Astrocyte of the spinal cord (primary cell): ENCODE measurements around the gene PCSK6.
A peak's percentile ranks its signal among the peaks of the same experiment; 100 is the strongest.

ENCODE experiments used
- DNase-seq: peaks from one replicate; pipeline ENCODE4 v3.0.0; 2011; ENCODE audit warnings: low read depth, low spot score
- H3K4me3 ChIP-seq: 2 replicates; pipeline ENCODE4 v1.5.1; 2011; ENCODE audit warnings: low read depth, mild to moderate bottlenecking, low read length, moderate library complexity
- CTCF ChIP-seq: IDR thresholded peaks from 2 replicates; pipeline ENCODE4 v1.5.1; 2012; ENCODE audit warnings: low read depth, mild to moderate bottlenecking, low read length, inconsistent platforms
- in situ Hi-C: cut with HindIII; loops from 2 replicates; pipeline ENCODE4 v1.10.0; 2017; ENCODE audit warnings: low sequenced_read_pairs

The PCSK6 gene

GRCh38 chr15:101306341-101307047 lies 183.0 kb downstream of the PCSK6 start:
- no peak for TF ChIP-seq CTCF
- in situ Hi-C loops = no loop called here
- DNase-seq = no peak
- no peak overlapping the region for H3K4me3 ChIP-seq

GRCh38 chr15:101305820-101306255 lies 183.7 kb downstream of the PCSK6 start:
- no peak overlapping the region for H3K4me3 ChIP-seq
- DNase-seq = no peak
- in situ Hi-C loops = no loop called here
- TF ChIP-seq CTCF = no peak

DNA sequence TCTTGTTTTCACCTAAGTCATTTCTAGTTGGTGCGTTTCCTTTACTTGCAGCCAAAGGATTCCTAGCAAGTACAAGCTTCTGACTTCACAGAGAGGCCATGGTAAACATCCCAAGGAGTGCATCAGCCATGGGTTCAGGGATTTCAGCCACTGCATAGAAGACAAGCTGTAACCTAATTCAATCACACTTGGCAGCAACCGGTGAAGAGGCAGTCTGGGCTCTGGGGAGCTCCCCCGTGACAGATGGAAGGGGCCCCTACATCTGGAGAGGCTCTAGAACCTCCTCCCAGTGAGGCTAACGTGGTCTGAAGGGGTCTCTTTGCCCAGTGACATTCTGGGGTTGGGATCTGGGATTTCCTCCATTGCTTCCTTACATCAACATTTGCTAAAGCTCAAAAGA lies 186.1 kb downstream of the PCSK6 start:
- TF ChIP-seq CTCF = no peak
- no peak for DNase-seq
- in situ Hi-C loops = no loop called here

DNA sequence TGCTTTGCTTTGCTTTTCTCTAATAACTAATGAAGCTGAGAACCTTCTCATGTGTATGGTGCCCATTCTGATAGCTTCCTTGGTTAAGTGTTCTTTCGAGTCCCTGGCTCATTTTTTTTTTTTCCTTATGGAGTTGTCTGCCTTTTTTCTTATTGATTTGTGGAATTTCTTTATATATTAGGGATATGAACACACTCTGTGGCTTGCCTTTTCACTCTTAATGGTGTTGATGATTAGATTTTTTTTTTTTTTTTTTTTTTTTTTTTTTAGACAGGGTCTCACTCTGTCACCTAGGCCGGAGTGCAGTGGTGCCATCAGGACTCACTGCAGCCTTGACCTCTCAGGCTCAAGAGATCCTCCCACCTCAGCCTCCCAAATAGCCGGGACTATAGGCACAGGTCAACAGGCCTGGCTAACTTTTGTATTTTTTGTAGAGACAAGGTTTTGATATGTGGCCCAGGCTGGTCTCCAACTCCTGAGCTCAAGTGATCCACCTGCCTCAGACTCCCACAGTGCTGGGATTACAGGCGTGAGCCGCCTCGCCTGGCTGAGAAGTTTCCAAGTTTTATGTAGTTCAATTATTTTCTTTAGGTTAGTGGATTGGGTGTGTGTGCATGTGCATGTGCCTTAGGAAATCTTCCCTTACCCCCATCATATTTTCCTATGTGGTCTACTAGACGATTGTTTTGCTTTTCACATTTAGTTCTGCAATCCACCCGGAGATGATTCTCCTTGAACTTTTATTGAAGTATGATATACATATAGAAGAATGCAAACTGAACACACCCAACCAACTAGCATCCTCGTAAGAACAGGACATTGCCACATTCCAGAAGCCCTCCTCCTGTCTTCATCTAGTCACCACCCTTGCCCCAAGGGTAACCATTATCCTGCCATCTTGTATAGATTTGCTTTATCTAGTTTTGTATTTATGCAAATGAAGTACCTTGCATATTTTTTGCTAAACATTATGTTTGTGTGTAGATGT lies 192.8 kb downstream of the PCSK6 start:
- TF ChIP-seq CTCF = no peak
- in situ Hi-C loops = no loop called here
- H3K4me3 ChIP-seq = no peak overlapping the region
- peak; percentile 9 for DNase-seq

More for the DNA sequence above, 186.1 kb downstream of the PCSK6 start:
- H3K4me3 ChIP-seq = no peak overlapping the region

GRCh38 chr15:101295607-101296161 lies 193.8 kb downstream of the PCSK6 start:
- peak overlapping the region; percentile 95 for H3K4me3 ChIP-seq
- peak; percentile 44 for DNase-seq
- in situ Hi-C loops = no loop called here
- TF ChIP-seq CTCF = no peak

DNA sequence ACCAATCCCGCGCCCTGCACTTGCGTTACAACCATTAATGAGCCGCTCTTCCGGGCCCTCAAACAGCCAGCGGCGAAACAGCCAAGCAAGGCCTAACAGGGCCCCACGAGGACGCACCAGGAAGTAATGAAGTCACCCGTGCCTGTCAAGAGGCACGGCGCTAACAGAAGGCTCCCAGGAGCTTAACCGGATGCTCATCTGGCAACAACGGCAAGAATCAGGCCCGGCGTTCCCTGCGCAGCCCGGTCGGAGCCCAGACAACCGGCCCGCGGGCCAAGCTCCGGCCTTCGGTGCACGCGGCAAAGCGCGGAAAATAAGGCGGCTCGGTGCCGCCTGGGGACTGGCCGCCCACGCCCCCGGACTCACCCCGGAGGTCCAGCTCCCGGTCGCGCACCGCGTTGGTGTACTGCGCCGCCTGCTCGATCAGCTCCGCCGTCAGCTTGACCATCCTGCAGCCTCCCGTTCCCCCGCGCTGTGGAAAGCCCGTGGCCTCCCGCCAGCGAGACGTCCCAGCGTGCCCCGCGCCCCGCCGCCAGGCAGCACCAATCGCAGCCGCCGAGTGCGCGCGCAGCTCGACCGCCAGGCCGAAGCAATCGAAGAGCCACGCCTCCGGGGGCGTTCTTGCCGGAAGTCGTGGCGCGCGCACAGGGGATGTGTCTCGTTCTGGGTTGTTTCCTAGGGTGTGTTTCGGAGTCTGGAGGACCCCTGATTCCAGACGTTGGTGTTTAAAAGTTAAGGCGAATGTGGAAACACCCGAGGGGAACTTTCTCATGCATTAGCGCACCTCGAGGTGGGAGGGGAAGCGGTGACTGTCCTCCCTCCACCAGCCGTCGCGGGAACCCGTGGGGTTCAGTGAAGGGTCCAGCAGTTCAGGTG lies 194.5 kb downstream of the PCSK6 start, which contains the start of gene SNRPA1:
Gene SNRPA1, minus strand, starts transcription at position 518 of the 876 bp plus-strand sequence. Its CDS starts 70 bp downstream, at position 448.
- no peak for TF ChIP-seq CTCF
- in situ Hi-C loops = no loop called here
- H3K4me3 ChIP-seq = peak within 1 kb of the TSS; percentile 95
- peak; percentile 97 for DNase-seq
